SK-N-SH (cell line): Measurements from ENCODE around the gene SLC11A1. TPM values are rescaled to one million over a fixed set of nuclear protein-coding genes. Genes with fewer than 3 reads are reported as not detected.

ENCODE experiments used
- CTCF ChIA-PET: fragments of 300-600, 350-600 bp; formaldehyde crosslinking; extraction: SDS; loops from one replicate; lab custom pipeline; 2021; lab: Yijun Ruan, JAX
- POLR2A ChIA-PET: fragments of 350-600 bp; sonication (Branson Sonifier 250); formaldehyde crosslinking; extraction: SDS; loops from one replicate; lab custom pipeline; 2020; ENCODE audit warnings: antibody characterized with exemption, inconsistent platforms; lab: Yijun Ruan, JAX
- DNase-seq: peaks from one replicate; pipeline ENCODE4 v3.0.0; 2012
- H2AFZ ChIP-seq: fragments of 200-600 bp; sonication (generic); 2 replicates; pipeline ENCODE4 v1.8.1; 2016; ENCODE audit warnings: antibody characterized with exemption, mild to moderate bottlenecking, low read depth
- H3F3A ChIP-seq: fragments of 200-600 bp; sonication (generic); replicated peaks from 2 replicates; pipeline ENCODE3; 2016; ENCODE audit warnings: antibody characterized with exemption, mild to moderate bottlenecking; ENCODE audit not compliant: insufficient read depth
- H3K27ac ChIP-seq, 2 experiments: fragments of 200-500 bp in 1 of 2; fragments of 200-600 bp in 1 of 2; sonication (Bioruptor generic) in 1 of 2; sonication (generic), shearing (Covaris generic) in 1 of 2; 2 replicates each; pipeline versions ENCODE4 v1.5.1 to v1.6.1; 2014 to 2016; ENCODE audit warnings: low read depth in 2 of 2, inconsistent platforms in 1 of 2, low read length in 1 of 2, mild to moderate bottlenecking in 1 of 2, mixed read lengths in 1 of 2
- H3K27me3 ChIP-seq: fragments of 200-600 bp; sonication (generic), shearing (Covaris generic); 2 replicates; pipeline ENCODE4 v1.6.1; 2016; ENCODE audit warnings: mixed run types; ENCODE audit not compliant: insufficient read depth
- H3K36me3 ChIP-seq, 2 experiments: fragments of 200-500 bp in 1 of 2; fragments of 200-600 bp in 1 of 2; sonication (Bioruptor generic) in 1 of 2; sonication (generic) in 1 of 2; replicated peaks in 1 of 2; 2 replicates each; pipeline versions ENCODE3 to v1.5.1; 2014 to 2016; ENCODE audit warnings: low read length in 1 of 2, mild to moderate bottlenecking in 1 of 2; ENCODE audit not compliant: insufficient read depth in 2 of 2, control insufficient read depth in 1 of 2
- H3K4me1 ChIP-seq, 2 experiments: fragments of 200-500 bp in 1 of 2; fragments of 200-600 bp in 1 of 2; sonication (Bioruptor generic) in 1 of 2; sonication (generic), shearing (Covaris generic) in 1 of 2; 2 replicates each; pipeline versions ENCODE4 v1.5.1 to v1.6.1; 2014 to 2016; ENCODE audit warnings: low read depth in 1 of 2, low read length in 1 of 2, mixed run types in 1 of 2; ENCODE audit not compliant: insufficient read depth in 2 of 2, control insufficient read depth in 1 of 2
- H3K4me2 ChIP-seq: fragments of 200-600 bp; sonication (generic), shearing (Covaris generic); 2 replicates; pipeline ENCODE4 v1.6.1; 2017; ENCODE audit warnings: mixed run types
- H3K4me3 ChIP-seq, 2 experiments: fragments of 200-500 bp in 1 of 2; fragments of 200-600 bp in 1 of 2; sonication (Bioruptor generic) in 1 of 2; sonication (generic), shearing (Covaris generic) in 1 of 2; 2 replicates each; pipeline versions ENCODE4 v1.5.1 to v1.8.1; 2014 to 2016; ENCODE audit warnings: low read depth in 2 of 2, inconsistent platforms in 1 of 2, low read length in 1 of 2, mild to moderate bottlenecking in 1 of 2, mixed read lengths in 1 of 2, moderate library complexity in 1 of 2
- H3K79me2 ChIP-seq: fragments of 200-600 bp; sonication (generic); 2 replicates; pipeline ENCODE4 v1.8.1; 2017; ENCODE audit warnings: mild to moderate bottlenecking; ENCODE audit not compliant: insufficient read depth
- H3K9ac ChIP-seq: fragments of 200-600 bp; sonication (generic); 2 replicates; pipeline ENCODE4 v1.6.1; 2017; ENCODE audit warnings: mixed run types
- H3K9me2 ChIP-seq: fragments of 200-600 bp; sonication (generic); 2 replicates; pipeline ENCODE4 v1.6.1; 2017; ENCODE audit warnings: mixed run types
- H3K9me3 ChIP-seq: fragments of 200-600 bp; sonication (generic); 2 replicates; pipeline ENCODE4 v1.6.1; 2017; ENCODE audit warnings: mixed run types, mild to moderate bottlenecking, moderate library complexity
- H4K20me1 ChIP-seq: fragments of 200-600 bp; sonication (generic); 2 replicates; pipeline ENCODE4 v1.6.1; 2017; ENCODE audit warnings: mild to moderate bottlenecking, mixed run types; ENCODE audit not compliant: insufficient read depth
- CHD2 ChIP-seq: fragments of 150-350 bp; IDR thresholded peaks from 2 replicates; pipeline ENCODE4 v1.6.1; 2018; ENCODE audit warnings: low read length; ENCODE audit not compliant: partially characterized antibody
- CTCF ChIP-seq: fragments of 200-600 bp; sonication (generic); IDR thresholded peaks from 2 replicates; pipeline ENCODE4 v1.6.1; 2017; ENCODE audit warnings: antibody characterized with exemption, mild to moderate bottlenecking, moderate library complexity
- ELF1 ChIP-seq: IDR thresholded peaks from 2 replicates; pipeline ENCODE4 v1.4.0; 2012
- EZH2phosphoT487 ChIP-seq: fragments of 200-600 bp; sonication (generic); IDR thresholded peaks from 2 replicates; pipeline ENCODE4 v1.6.1; 2017; ENCODE audit warnings: low read depth, mixed run types, mild to moderate bottlenecking, antibody characterized with exemption, moderate library complexity, borderline replicate concordance
- FOSL2 ChIP-seq: IDR thresholded peaks from 2 replicates; pipeline ENCODE4 v1.4.0; 2012; ENCODE audit warnings: low read depth, mild to moderate bottlenecking, moderate library complexity, borderline replicate concordance
- FOXJ3 ChIP-seq: sonication (generic); formaldehyde crosslinking; IDR thresholded peaks from 2 replicates; pipeline ENCODE4 v1.5.1; 2020; ENCODE audit warnings: mild to moderate bottlenecking, missing genetic modification reagents
- GABPA ChIP-seq: IDR thresholded peaks from 2 replicates; pipeline ENCODE4 v1.4.0; 2012; ENCODE audit warnings: low read depth, mild to moderate bottlenecking
- IRF3 ChIP-seq: fragments of 150-350 bp; IDR thresholded peaks from 2 replicates; pipeline ENCODE4 v1.6.1; 2016; ENCODE audit warnings: mild to moderate bottlenecking, low read depth, low read length
- JUND ChIP-seq: IDR thresholded peaks from 2 replicates; pipeline ENCODE4 v1.4.0; 2012
- NFIC ChIP-seq: IDR thresholded peaks from 2 replicates; pipeline ENCODE4 v1.4.0; 2012; ENCODE audit warnings: borderline replicate concordance
- PBX3 ChIP-seq: IDR thresholded peaks from 2 replicates; pipeline ENCODE4; 2012
- POLR2AphosphoS5 ChIP-seq: IDR thresholded peaks from 2 replicates; pipeline ENCODE4 v1.6.1; 2012; ENCODE audit warnings: low read depth, low read length
- RAD21 ChIP-seq: IDR thresholded peaks from 2 replicates; pipeline ENCODE4 v1.6.1; 2012; ENCODE audit warnings: mild to moderate bottlenecking, low read length
- RCOR1 ChIP-seq: fragments of 150-350 bp; IDR thresholded peaks from 2 replicates; pipeline ENCODE4 v1.6.1; 2017; ENCODE audit warnings: antibody characterized with exemption, low read length
- REST ChIP-seq: IDR thresholded peaks from 2 replicates; pipeline ENCODE4 v1.6.1; 2012; ENCODE audit warnings: mild to moderate bottlenecking, low read depth, low read length, moderate library complexity
- RXRA ChIP-seq: IDR thresholded peaks from 2 replicates; pipeline ENCODE4 v1.4.0; 2012; ENCODE audit warnings: low read depth, mild to moderate bottlenecking, borderline replicate concordance
- SMC3 ChIP-seq: IDR thresholded peaks from 2 replicates; pipeline ENCODE4 v1.6.1; 2012; ENCODE audit warnings: low read depth, low read length, improper control_type of control experiment
- TAF1 ChIP-seq: IDR thresholded peaks from 2 replicates; pipeline ENCODE4 v1.6.1; 2012; ENCODE audit warnings: low read depth, mild to moderate bottlenecking, low read length, moderate library complexity, borderline replicate concordance
- TCF12 ChIP-seq: IDR thresholded peaks from 2 replicates; pipeline ENCODE4 v1.4.0; 2012
- TEAD4 ChIP-seq: IDR thresholded peaks from 2 replicates; pipeline ENCODE4 v1.4.0; 2012; ENCODE audit warnings: mild to moderate bottlenecking, borderline replicate concordance; ENCODE audit not compliant: insufficient read depth
- USF1 ChIP-seq: IDR thresholded peaks from 2 replicates; pipeline ENCODE4 v1.4.0; 2012; ENCODE audit warnings: low read depth, borderline replicate concordance
- YY1 ChIP-seq: IDR thresholded peaks from 2 replicates; pipeline ENCODE4 v1.4.0; 2012; ENCODE audit warnings: low read depth, mild to moderate bottlenecking
- WGBS: methylation state at CpG from one replicate; pipeline ENCODE4 v1.1.6; 2017; ENCODE audit warnings: low lambda C conversion rate; 5-methylcytosine and 5-hydroxymethylcytosine counted together
- polyA plus RNA-seq, 3 experiments: library from polyadenylated mRNA; depleted of rRNA; stranded (reverse); fragments of >200 nt; gene quantifications; 2 replicates each; pipeline ENCODE4 v1.2.3, GENCODE V29; 2012
- TF ChIP-seq, protein P1 (sequence below): fragments of 150-350 bp; IDR thresholded peaks from 2 replicates; pipeline ENCODE4 v1.6.1; 2017; ENCODE audit warnings: antibody characterized with exemption, low read length, low read depth, borderline replicate concordance

SLC11A1 gene
- polyA plus RNA-seq, 1 of the 3 experiments (the other 2 are of a cell fraction) = 0.26 TPM

DNA sequence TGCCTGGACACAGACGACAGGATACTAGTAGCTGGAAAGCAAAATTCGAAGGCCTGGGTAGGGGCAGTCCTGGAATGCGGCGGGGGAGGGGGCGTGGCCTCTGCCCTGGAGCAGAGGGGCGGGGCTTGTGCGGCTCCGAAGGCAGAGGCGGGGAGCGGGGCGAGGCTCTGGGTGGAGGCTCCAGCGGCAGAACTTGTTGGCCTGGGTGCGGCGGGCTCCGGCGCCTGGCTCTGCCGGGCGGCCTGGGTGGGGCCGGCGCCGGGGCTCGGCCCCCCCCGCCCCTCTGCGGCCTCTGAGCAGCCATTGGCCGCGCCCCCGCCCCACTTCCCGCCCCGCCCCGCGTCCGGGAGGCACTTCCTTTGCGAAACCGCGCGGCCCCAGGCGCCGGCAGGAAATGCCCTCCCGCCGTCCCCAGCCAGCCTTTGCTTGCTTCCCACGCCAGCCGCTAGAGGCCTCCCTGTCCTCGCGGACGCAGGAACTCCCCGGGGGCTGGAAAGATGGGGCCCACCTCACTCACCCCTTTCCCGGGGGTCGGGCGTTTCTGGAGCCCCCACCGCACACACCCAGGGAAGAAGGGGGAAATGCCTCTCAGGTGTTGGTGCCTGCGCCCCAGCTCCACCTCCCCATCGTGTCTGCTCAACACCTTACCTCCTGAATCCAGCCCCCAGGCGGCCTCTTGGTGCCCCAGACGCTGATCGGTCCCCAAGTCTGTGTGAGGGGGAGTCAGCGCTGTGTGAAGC lies 24.3 kb downstream of the SLC11A1 start:
- 6% methylated on average over 19 of the region's 56 CpGs for WGBS
- Histone ChIP-seq H3K9ac (peak overlapping the region; percentile 63), H3K36me3 (peaks cover 0 to 33% of the 10 kb centered on the region in 2 experiments), H4K20me1 (peaks cover 1% of the 10 kb centered on the region; the same call in 1 of the 2 replicates), H3K27me3 (no peaks in the 10 kb centered on the region), H3K4me3 (peak overlapping the region; percentile 48 to 58), H3F3A (peaks cover 15% of the 10 kb centered on the region), H2AFZ (peak overlapping the region; percentile 85; the same call in 1 of the 2 replicates), H3K4me1 (peaks cover 10 to 20% of the 10 kb centered on the region in 2 experiments; a peak in 2 of 4 replicates), H3K9me2 (no peaks in the 10 kb centered on the region), H3K79me2 (peaks cover 15% of the 10 kb centered on the region), H3K4me2 (peak overlapping the region; percentile 93), H3K9me3 (no peaks in the 10 kb centered on the region), H3K27ac (peak overlapping the region; percentile 71 to 93)
- CTCF ChIA-PET = interaction anchor here (0.8 to 3.1 kb wide), 11 partner anchors 10 to 293 kb away, joined by 3 to 18 read pairs (median 3); no protein-coding TSS in a partner anchor
- peak; percentile 97 for DNase-seq
- POLR2A ChIA-PET = interaction anchor here (1.0 to 1.2 kb wide), 2 partner anchors 9 to 266 kb away, joined by 3 read pairs; partner anchors contain the start of genes RNF25 and STK36
- TF ChIP-seq EZH2phosphoT487 = no peak
- TF ChIP-seq JUND = peak; percentile 34
- TF ChIP-seq TAF1 = no peak
- TF ChIP-seq RXRA = no peak
- no peak for TF ChIP-seq REST
- TF ChIP-seq CTCF = peak; percentile 78
- no peak for TF ChIP-seq NFIC
- peak; percentile 80 for TF ChIP-seq RAD21
- peak; percentile 60 for TF ChIP-seq PBX3
- no peak for TF ChIP-seq FOXJ3 (CRISPR knock-in tag)
- peak; percentile 70; the same call in 1 of the 2 replicates for TF ChIP-seq TEAD4
- no peak for TF ChIP-seq USF1
- peak; percentile 3; the same call in 1 of the 2 replicates for TF ChIP-seq FOSL2
- no peak; the same call in 1 of the 2 replicates for TF ChIP-seq TCF12
- TF ChIP-seq YY1 = peak; percentile 39; the same call in 1 of the 2 replicates
- peak; percentile 38 for TF ChIP-seq POLR2AphosphoS5
- TF ChIP-seq SMC3 = peak; percentile 43
- TF ChIP-seq CHD2 = no peak
- peak; percentile 61; the same call in 1 of the 2 replicates for TF ChIP-seq ELF1
- TF ChIP-seq RCOR1 = no peak
- TF ChIP-seq GABPA = peak; percentile 76
- TF ChIP-seq, protein P1, sequence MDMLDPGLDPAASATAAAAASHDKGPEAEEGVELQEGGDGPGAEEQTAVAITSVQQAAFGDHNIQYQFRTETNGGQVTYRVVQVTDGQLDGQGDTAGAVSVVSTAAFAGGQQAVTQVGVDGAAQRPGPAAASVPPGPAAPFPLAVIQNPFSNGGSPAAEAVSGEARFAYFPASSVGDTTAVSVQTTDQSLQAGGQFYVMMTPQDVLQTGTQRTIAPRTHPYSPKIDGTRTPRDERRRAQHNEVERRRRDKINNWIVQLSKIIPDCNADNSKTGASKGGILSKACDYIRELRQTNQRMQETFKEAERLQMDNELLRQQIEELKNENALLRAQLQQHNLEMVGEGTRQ = no peak
- TF ChIP-seq IRF3 = no peak
